Right ventricle myocardium superior (tissue), 1 donor: Measurements from ENCODE around the gene GOSR1. TPM values are rescaled to one million over a fixed set of nuclear protein-coding genes. Genes with fewer than 3 reads are reported as not detected.
"Not testable (repeated sequence)": the region's sequence is repeated elsewhere in the genome, so short reads cannot be mapped to it uniquely, and the experiment has no call there.

Experiments used
- ATAC-seq: fragments of 200-7000 bp; cut with Tn5 transposase; one replicate; pipeline ENCODE4 v1.9.1; 2020; ENCODE audit warnings: mild to moderate bottlenecking; ENCODE audit not compliant: poor library complexity
- DNase-seq: peaks from one replicate; pipeline ENCODE4 v3.0.0-alpha.2; 2020
- intact Hi-C: fragments of 100-400 bp; cut with DNase I; formaldehyde crosslinking; loops from one replicate; pipeline ENCODE4 v1.11.2; 2022
- long read RNA-seq: library from polyadenylated mRNA; unstranded; transcript quantifications from one replicate; pipeline ENCODE4 v2.0.0, GENCODE V29; 2021
- total RNA-seq: library from RNA; stranded (reverse); fragmentation: NEBNext Ultra II Directional; extraction: Animal tissue kit (Norgen Biotek cat#: 25700); gene quantifications from one replicate; pipeline ENCODE4 v1.2.1, GENCODE V29; 2021
- donor health status: DM: no; HTN: yes; CAD: no; lungs with severe emphysema.

GOSR1 gene
- total RNA-seq: 29.7 TPM
- long read RNA-seq, full-length matches to known transcripts: 13 of 67 reads
- long read RNA-seq, partial matches to known transcripts: 1 of 67 reads
- long read RNA-seq, other reads (novel, unspliced or antisense): 53 of 67 reads

GRCh38 chr17:30477083-30477773 is at the start of gene GOSR1:
Gene GOSR1 (plus strand): TSS chr17:30477408. CDS start chr17:30477434, 26 bp downstream.
- peak; percentile 100 for ATAC-seq
- intact Hi-C loops: loop anchor here (5.0 kb wide), 1 partner anchor 125 kb away; no protein-coding TSS in a partner anchor
- peak; percentile 95 for DNase-seq

DNA sequence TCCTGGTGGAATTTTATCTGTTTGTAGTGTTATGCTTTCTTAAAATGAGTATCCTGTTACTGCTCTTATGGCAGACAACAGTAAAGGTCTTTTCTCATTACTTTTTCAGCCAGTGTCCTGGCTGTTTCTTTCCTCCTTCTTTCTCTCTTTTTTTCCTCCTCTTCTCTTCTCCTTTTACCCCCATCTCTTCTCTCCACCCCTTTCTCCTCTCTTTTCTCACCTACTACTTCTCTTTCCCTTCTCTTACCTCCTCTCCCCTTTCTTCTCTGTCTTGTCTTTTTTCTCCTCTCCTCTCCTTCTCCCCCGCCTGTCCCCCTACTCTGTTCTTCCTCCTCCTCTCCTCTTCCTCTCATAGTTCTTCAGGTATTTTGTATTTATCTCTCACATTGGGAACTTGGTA is 49.6 kb upstream of the GOSR1 start:
- intact Hi-C loops: no loop called here
- ATAC-seq (no peak), DNase-seq (no peak)

GRCh38 chr17:30429155-30429554 is 48.1 kb upstream of the GOSR1 start:
- intact Hi-C loops: no loop called here
- no peak for ATAC-seq
- DNase-seq: no peak

DNA sequence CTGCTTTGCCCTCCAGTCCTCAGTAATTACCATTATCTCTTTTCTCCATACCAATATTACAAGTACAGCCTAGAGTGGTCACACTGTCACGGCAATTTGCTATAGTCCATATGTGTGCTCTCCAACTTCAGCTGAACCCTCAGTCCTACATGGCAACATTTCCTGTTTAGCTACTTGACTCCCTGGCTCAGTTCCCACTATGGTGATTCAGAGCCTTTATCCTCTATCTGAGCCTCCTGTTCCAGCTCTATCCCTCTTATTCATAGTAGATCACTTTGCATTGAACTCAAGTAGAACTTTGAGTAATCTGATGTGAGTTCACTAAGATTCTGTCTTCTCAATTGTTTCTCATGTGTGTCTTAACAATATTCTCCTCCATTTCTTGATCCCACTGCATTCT is 43.7 kb upstream of the GOSR1 start:
- intact Hi-C loops: no loop called here
- no peak for ATAC-seq
- no peak for DNase-seq

DNA sequence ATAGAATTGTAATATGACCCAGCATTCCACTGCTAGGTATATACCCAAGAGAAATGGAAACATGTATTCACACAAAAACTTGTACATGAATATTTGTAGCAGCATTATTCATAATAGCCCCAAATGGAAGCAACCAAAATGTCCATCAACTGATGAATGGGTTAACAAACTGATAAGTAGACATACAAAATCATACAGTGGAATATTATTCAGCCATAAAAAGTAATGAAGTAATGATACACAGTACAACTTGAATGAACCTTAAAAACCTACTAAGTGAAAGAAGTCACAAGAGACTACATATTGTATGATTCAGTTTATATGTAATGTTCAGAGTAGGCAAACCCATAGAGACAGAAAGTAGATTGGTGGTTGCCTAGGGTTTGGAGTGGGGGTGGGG is 40.5 kb upstream of the GOSR1 start:
- intact Hi-C loops: no loop called here
- no peak for ATAC-seq

DNA sequence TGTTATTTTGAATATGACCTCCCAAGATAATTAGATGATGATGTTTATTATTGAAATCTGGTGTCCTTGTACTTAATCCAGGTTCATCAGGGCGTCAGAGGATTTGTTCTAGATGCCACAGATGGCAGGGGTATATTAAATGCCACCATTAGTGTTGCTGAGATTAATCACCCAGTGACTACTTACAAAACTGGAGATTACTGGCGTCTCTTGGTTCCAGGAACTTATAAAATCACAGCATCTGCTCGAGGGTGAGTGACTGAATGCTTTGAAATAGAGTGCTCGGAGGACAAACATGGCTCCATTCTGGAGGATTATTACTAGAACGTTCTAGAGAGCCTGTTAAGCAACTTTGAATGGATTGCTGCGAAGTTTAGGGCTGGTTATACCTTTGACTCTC is 33.5 kb upstream of the GOSR1 start:
- intact Hi-C loops: no loop called here
- no peak for DNase-seq
- no peak for ATAC-seq

More for the DNA sequence above, 40.5 kb upstream of the GOSR1 start:
- no peak for DNase-seq

GRCh38 chr17:30446640-30447039 is 30.6 kb upstream of the GOSR1 start:
- ATAC-seq, intact Hi-C loops, DNase-seq: not testable (repeated sequence)

DNA sequence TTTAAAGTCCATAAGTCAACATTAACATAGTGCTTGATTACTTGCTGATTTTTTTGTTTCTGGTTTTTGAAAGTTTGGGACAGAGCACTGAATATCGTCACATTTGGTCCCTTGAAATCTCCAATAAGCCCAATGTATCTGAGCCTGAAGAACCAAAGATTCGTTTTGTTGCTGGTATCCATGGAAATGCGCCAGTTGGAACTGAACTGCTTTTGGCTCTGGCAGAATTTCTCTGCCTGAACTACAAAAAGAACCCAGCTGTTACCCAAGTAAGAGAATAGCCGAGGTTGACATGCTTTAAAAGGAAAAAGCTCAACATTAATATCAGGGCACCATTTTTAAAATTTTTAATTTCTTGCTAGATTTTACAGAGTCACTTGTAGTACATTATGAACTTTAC is 27.7 kb upstream of the GOSR1 start:
- ATAC-seq (peak; percentile 52), DNase-seq (no peak)

GRCh38 chr17:30450125-30451027 is 26.8 kb upstream of the GOSR1 start:
- no peak for ATAC-seq
- DNase-seq: no peak
- intact Hi-C loops: no loop called here

More for the DNA sequence above, 27.7 kb upstream of the GOSR1 start:
- intact Hi-C loops: no loop called here

GRCh38 chr17:30454635-30455034 is 22.6 kb upstream of the GOSR1 start:
- no peak for ATAC-seq
- DNase-seq: no peak
- intact Hi-C loops: no loop called here

DNA sequence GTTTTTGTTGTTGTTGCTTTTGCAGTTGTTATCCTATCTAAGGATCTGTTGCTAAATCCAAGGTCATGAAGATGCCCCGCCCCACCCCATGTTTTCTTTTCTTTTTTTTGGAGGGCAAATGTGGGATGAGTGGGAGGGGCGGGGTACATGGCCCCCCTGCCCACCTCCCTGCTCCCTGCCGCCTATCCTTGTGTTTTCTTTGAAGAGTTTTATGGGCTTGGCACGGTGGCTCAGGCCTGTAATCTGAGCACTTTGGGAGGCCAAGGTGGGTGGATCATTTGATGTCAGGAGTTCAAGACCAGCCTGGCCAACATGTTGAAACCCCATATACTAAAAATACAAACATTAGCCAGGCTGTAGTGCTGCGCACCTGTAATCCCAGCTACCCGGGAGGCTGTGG is 18.8 kb upstream of the GOSR1 start:
- intact Hi-C loops: no loop called here
- ATAC-seq (no peak), DNase-seq (no peak)

DNA sequence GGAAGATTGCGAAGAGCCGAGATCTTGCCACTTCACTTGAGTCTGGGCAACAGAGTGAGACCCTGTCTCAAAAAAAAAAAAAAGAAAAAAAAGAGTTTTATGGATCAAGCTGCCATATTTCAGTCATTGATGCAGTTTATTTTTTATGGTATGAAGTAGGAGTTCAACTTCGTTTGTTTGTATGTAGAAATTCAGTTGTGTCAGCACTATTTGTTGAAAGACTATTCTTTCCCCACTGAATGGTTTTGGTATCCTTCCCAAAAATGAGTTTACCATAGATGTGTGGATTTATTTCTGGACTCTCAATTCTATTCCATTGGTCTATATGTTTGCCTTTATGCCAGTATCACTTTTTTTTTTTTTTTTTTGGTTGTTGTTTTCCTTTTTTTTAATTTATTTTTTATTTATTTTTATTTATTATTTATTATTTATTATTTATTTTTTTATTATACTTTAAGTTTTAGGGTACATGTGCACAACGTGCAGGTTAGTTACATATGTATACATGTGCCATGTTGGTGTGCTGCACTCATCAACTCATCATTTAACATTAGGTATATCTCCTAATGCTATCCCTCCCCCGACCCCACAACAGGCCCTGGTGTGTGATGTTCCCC is 18.3 kb upstream of the GOSR1 start:
- intact Hi-C loops, ATAC-seq, DNase-seq: not testable (repeated sequence)

GRCh38 chr17:30468465-30468864 is 8.7 kb upstream of the GOSR1 start:
- no peak for DNase-seq
- no peak for ATAC-seq
- intact Hi-C loops: loop anchor here (10.0 kb wide), 1 partner anchor 124 kb away; no protein-coding TSS in a partner anchor

- no peak for DNase-seq
- intact Hi-C loops: no loop called here
- no peak for ATAC-seq
Measured at GRCh38 chr17:30472238-30472890, 4.8 kb upstream of the GOSR1 start.

- no peak for DNase-seq
- intact Hi-C loops: loop anchor here (5.0 kb wide), 1 partner anchor 127 kb away; no protein-coding TSS in a partner anchor
- ATAC-seq: no peak
Measured at GRCh38 chr17:30475206-30475605, 2.0 kb upstream of the GOSR1 start.

GRCh38 chr17:30476726-30477082 is 504 bp upstream of the GOSR1 start:
- no peak for DNase-seq
- intact Hi-C loops: loop anchor here (5.0 kb wide), 1 partner anchor 126 kb away; no protein-coding TSS in a partner anchor
- peak; percentile 40 for ATAC-seq

DNA sequence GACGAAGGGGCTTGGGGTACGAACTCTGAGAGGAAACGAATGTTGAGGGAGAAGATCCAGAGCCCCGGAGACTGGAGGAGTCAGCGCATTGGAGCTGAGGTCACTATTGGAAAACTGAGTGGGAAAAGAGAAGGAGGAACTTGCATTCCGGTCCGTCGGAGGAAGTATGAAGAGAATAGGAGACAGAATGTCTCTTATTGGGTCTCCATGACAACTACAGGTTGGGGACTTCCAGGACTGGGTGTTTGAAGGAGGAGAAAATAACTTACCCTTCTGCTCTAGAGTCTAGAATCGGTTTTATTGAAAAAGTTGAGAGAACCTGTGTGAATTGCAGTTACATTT is 537 bp downstream of the GOSR1 start:
- no peak for DNase-seq
- intact Hi-C loops: loop anchor here (5.0 kb wide), 1 partner anchor 125 kb away; no protein-coding TSS in a partner anchor
- peak; percentile 8 for ATAC-seq

- intact Hi-C loops: no loop called here
- no peak for ATAC-seq
- no peak for DNase-seq
Measured at GRCh38 chr17:30482555-30482954, 5.3 kb downstream of the GOSR1 start.

DNA sequence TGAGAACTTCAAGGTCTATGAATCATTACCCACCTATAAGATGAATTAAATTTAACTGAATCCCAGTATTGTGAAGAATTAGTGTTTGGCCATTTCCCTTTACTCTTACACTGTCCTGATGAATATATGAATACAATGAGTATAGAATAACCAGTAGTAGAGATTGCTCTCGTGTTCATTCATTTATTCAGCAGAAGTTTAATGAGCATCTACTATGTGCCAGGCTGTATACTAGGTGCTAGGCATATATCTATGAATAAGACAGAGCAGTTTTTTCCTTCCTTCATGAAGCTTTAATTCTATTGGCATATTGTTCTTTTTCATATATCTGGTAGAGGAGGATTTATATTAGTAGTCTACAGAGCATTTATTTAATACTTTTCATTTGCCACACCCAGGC is 6.0 kb downstream of the GOSR1 start:
- ATAC-seq: no peak
- intact Hi-C loops: no loop called here

More for the DNA sequence above, 6.0 kb downstream of the GOSR1 start:
- DNase-seq: no peak
